Left lobe of liver (tissue), 2 donors: Measurements from ENCODE around the gene TNS2. TPM values are rescaled to one million over a fixed set of nuclear protein-coding genes. Genes with fewer than 3 reads are reported as not detected.
"Not testable (repeated sequence)": the region's sequence is repeated elsewhere in the genome, so short reads cannot be mapped to it uniquely, and the experiment has no call there.

ENCODE experiments used
- ATAC-seq: fragments of 200-7000 bp; cut with Tn5 transposase; one replicate; pipeline ENCODE4 v1.9.1; 2020; ENCODE audit warnings: mild to moderate bottlenecking, moderate library complexity
- DNase-seq: peaks from one replicate; pipeline ENCODE4 v3.0.0-alpha.2; 2020; ENCODE audit warnings: low spot score
- total RNA-seq: library from RNA; stranded (reverse); gene quantifications from one replicate; pipeline ENCODE4 v1.2.1, GENCODE V29; 2021
- donor health status: DM: no; HTN: no; CAD: no; lungs with moderate emphysema.
- donor health status: DM: no; HTN: yes; CAD: no.

Gene TNS2
- total RNA-seq, 1 donor from 2014 or later, result 146 TPM

GRCh38 chr12:53105256-53105655 lies 55.4 kb downstream of the TNS2 start:
- ATAC-seq (peak; percentile 24), DNase-seq (no peak)

- no peak for DNase-seq
- ATAC-seq, result no peak
These were observed 56.0 kb downstream of the TNS2 start for GRCh38 chr12:53105712-53106439.

- ATAC-seq (no peak), DNase-seq (no peak)
These were observed 57.3 kb downstream of the TNS2 start for GRCh38 chr12:53107122-53107521.

- DNase-seq, ATAC-seq: not testable (repeated sequence)
These were observed 62.6 kb downstream of the TNS2 start for GRCh38 chr12:53112431-53112830.

- no peak for ATAC-seq
These were observed 63.4 kb downstream of the TNS2 start for GRCh38 chr12:53113136-53113705.

GRCh38 chr12:53113951-53114350 lies 64.1 kb downstream of the TNS2 start:
- no peak for ATAC-seq
- DNase-seq, result no peak

More at GRCh38 chr12:53113136-53113705, 63.4 kb downstream of the TNS2 start:
- no peak for DNase-seq

Other genes with a start within 250 kb of the TNS2 start
- not detected for gene KRT4, start 235.9 kb upstream of the TNS2 start, total RNA-seq
- not detected for gene KRT79, start 215.8 kb upstream of the TNS2 start, total RNA-seq
- not detected for gene KRT78, start 201.1 kb upstream of the TNS2 start, total RNA-seq
- gene KRT8, start 145.0 kb upstream of the TNS2 start, total RNA-seq, result 235 TPM
- 194 TPM for gene KRT18, start 100.9 kb upstream of the TNS2 start, total RNA-seq
- gene EIF4B, start 43.6 kb upstream of the TNS2 start, total RNA-seq, result 184 TPM
- gene SPRYD3, start 29.3 kb downstream of the TNS2 start, total RNA-seq, result 16.2 TPM
- 5.2 TPM for gene IGFBP6, start 47.6 kb downstream of the TNS2 start, total RNA-seq
- gene SOAT2, start 53.4 kb downstream of the TNS2 start, total RNA-seq, result 0.25 TPM
- 25.9 TPM for gene ZNF740, start 130.7 kb downstream of the TNS2 start, total RNA-seq
- 53.6 TPM for gene CSAD, start 130.9 kb downstream of the TNS2 start, total RNA-seq
- gene ITGB7, start 157.2 kb downstream of the TNS2 start, total RNA-seq, result 8.6 TPM
- gene RARG, start 182.1 kb downstream of the TNS2 start, total RNA-seq, result 2.5 TPM
- 0.73 TPM for gene ESPL1, start 218.2 kb downstream of the TNS2 start, total RNA-seq
- gene PFDN5, start 245.5 kb downstream of the TNS2 start, total RNA-seq, result 114 TPM
- gene MYG1, start 249.6 kb downstream of the TNS2 start, total RNA-seq, result 24.0 TPM